ENCODE measurements around the gene CAMK1D. TPM values are rescaled to one million over a fixed set of nuclear protein-coding genes. Genes with fewer than 3 reads are reported as not detected.

CAMK1D gene
- total RNA-seq, 3 donors from 2014 or later = 20.6 to 48.5 (median 32.8) TPM

DNA sequence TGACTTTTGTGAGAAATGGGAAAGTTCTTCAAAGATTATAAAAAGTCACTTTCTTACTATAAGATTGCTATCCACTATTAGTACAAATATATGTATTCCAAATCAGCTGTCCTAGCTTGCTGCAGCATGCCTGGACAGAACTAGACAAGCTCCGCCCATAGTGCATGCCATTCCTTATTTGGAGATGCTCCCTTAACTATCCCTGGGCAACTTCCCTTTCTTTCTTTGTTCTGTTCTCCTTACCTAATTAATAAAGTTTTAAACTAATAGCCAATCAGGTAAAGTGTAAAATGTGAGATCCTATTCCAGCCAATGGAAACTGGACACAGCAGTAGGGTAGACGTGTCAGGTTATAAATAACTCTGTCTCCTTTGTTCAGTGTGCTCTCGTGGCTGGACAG is 281.9 kb downstream of the CAMK1D start:
- no peak overlapping the region for H3K4me3 ChIP-seq
- ATAC-seq = no peak
- no peaks in the 10 kb centered on the region for H3K36me3 ChIP-seq (ENCODE audit: low read depth)
- TF ChIP-seq, protein P1, sequence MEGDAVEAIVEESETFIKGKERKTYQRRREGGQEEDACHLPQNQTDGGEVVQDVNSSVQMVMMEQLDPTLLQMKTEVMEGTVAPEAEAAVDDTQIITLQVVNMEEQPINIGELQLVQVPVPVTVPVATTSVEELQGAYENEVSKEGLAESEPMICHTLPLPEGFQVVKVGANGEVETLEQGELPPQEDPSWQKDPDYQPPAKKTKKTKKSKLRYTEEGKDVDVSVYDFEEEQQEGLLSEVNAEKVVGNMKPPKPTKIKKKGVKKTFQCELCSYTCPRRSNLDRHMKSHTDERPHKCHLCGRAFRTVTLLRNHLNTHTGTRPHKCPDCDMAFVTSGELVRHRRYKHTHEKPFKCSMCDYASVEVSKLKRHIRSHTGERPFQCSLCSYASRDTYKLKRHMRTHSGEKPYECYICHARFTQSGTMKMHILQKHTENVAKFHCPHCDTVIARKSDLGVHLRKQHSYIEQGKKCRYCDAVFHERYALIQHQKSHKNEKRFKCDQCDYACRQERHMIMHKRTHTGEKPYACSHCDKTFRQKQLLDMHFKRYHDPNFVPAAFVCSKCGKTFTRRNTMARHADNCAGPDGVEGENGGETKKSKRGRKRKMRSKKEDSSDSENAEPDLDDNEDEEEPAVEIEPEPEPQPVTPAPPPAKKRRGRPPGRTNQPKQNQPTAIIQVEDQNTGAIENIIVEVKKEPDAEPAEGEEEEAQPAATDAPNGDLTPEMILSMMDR (IDR thresholded peaks at IDR 0.05) = no peak
- intact Hi-C loops (cut with DNase I, micrococcal nuclease) = no loop called here
- peak in 1 of 3 donors; percentile 64 for DNase-seq
- H3K4me1 ChIP-seq (ENCODE audit: low read depth) = peaks cover 44% of the 10 kb centered on the region
- no peaks in the 10 kb centered on the region for H3K9me3 ChIP-seq

DNA sequence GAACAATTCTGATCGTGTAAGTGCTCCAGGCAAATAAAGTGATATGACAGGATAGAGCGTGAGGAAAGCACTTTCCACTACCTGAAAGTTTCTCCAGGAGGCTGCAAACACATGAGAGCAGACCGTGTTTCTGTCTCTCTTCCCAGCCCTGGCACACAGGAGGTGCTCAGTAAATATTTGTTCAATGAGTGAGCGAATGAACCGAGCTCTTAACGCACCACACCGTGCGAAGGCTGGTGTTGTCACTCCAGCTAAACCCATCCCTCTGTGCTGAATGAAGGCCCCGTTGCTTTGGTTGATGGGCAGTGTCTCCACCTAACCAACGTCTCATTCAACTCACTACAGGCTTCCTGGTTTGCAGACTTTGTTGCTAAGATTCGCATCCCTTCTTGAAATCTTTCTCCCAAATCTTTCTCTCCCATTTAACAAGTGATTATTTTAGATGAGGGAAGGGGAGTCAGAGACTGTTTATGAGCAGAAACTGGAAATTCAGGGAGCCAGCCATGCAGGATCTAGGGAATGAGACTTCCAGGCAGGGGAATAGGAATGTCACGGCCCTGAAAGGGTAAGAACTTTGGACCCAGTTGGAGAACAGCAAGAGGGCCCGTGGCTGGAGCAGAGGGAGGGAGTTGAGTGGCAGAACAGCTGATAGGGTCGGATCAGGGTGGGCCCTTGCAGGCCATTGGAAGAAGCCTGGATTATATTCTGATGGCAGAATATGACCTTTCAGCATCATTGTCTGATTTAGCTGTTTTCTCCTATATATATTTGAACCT is 282.6 kb downstream of the CAMK1D start:
- TF ChIP-seq, protein P1 (IDR thresholded peaks at IDR 0.05) = no peak
- DNase-seq (peak in 2 of 3 donors; percentile 58 to 63), ATAC-seq (peak; percentile 75)
- H3K36me3 ChIP-seq (ENCODE audit: low read depth) = no peaks in the 10 kb centered on the region
- no peaks in the 10 kb centered on the region for H3K9me3 ChIP-seq
- H3K4me3 ChIP-seq = no peak overlapping the region
- intact Hi-C loops (cut with DNase I, micrococcal nuclease) = no loop called here
- H3K4me1 ChIP-seq (ENCODE audit: low read depth) = peaks cover 44% of the 10 kb centered on the region

DNA sequence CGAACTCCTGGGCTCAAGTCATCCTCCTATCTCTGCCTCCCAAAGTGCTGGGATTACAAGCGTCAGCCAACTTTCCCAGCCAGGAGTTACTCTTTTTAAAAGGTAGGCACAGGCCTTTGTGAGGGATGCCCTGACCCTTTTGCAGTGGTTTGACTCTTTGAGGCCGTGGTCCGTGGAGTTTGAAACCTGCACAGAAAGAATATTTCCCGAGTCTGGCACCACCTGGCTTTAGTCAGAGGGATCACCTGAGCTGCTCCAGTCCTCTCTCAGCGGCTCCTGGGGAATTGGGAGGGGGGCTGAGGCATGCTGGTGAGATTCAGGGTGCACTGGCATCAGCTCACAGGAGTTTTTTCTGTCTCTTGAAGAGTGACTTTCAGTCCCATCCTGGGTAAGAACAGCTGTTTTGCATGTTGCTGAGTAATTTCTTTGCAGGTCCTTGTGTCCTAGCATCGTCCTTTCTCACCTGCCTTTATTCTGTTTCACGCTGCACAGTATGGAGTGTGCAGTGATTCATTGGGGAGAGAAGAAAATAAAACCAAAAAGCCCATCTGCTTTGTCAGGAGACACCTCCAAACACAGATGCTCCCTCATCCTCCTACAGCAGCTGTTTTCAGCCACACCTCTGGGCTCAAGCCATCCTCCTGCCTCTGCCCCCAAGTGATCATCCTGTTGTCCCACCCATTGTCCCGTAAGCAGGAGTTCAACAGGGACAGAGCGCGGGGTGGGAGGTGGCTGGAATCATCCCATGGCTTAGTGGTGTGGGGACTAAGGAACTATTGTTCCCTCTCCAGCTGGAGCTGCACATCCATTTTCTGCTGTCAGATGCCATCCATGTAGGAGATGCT is 284.7 kb downstream of the CAMK1D start:
- Histone ChIP-seq H3K36me3 (ENCODE audit: low read depth) (no peaks in the 10 kb centered on the region), H3K4me1 (ENCODE audit: low read depth) (peaks cover 47% of the 10 kb centered on the region), H3K4me3 (no peak overlapping the region), H3K9me3 (no peaks in the 10 kb centered on the region)
- DNase-seq (no peak), ATAC-seq (no peak)
- TF ChIP-seq, protein P1 (IDR thresholded peaks at IDR 0.05) = no peak
- intact Hi-C loops (cut with DNase I, micrococcal nuclease) = no loop called here

DNA sequence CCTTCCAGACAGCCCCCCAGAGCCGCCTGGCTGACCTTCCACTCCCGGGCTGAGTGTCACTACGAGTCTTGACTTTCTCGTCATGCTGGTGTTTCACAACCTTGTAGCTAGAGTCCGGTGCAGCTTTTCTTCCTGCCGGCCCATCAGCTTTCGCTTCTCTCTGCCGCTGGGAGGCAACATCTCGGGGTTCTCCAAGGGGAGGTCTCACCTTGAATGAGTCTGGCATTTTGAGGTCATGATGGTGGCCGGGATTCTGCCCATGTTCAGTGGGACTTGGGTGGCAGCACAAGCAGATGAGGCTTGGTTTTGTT is 285.2 kb downstream of the CAMK1D start:
- Histone ChIP-seq H3K4me1 (ENCODE audit: low read depth) (peaks cover 43% of the 10 kb centered on the region), H3K9me3 (no peaks in the 10 kb centered on the region), H3K4me3 (no peak overlapping the region), H3K36me3 (ENCODE audit: low read depth) (no peaks in the 10 kb centered on the region)
- no peak for DNase-seq
- ATAC-seq = no peak
- intact Hi-C loops (cut with DNase I, micrococcal nuclease) = no loop called here
- TF ChIP-seq, protein P1 (IDR thresholded peaks at IDR 0.05) = no peak

DNA sequence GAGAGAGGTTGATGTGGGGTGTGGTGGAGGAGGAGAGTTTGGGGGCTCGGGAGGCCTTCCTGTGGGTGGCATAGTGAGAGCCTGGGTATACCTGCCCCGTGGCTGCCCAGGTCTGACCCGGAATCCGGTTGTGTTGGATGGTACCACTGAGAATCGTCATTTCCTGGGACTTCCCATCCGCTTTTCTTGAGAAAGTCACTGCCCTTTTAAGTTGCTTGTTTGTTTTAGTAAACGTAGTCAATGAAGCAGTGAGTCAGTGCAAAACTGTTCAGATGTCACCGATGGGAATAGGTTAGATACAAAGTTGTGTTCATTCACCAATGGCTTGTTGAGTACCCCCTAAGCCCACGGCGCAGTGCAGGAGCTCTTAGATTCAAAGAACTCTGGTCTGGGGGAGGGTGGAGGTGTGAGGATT is 285.8 kb downstream of the CAMK1D start:
- intact Hi-C loops (cut with DNase I, micrococcal nuclease) = no loop called here
- peaks cover 40% of the 10 kb centered on the region for H3K4me1 ChIP-seq (ENCODE audit: low read depth)
- H3K9me3 ChIP-seq = no peaks in the 10 kb centered on the region
- DNase-seq = no peak
- no peaks in the 10 kb centered on the region for H3K36me3 ChIP-seq (ENCODE audit: low read depth)
- no peak overlapping the region for H3K4me3 ChIP-seq
- no peak for ATAC-seq
- TF ChIP-seq, protein P1 (IDR thresholded peaks at IDR 0.05) = no peak

All from mucosa of descending colon (tissue), 3 donors.